ENCODE data around the gene LELP1.
"Not testable (repeated sequence)": the region's sequence is repeated elsewhere in the genome, so short reads cannot be mapped to it uniquely, and the experiment has no call there.

Gene LELP1

DNA sequence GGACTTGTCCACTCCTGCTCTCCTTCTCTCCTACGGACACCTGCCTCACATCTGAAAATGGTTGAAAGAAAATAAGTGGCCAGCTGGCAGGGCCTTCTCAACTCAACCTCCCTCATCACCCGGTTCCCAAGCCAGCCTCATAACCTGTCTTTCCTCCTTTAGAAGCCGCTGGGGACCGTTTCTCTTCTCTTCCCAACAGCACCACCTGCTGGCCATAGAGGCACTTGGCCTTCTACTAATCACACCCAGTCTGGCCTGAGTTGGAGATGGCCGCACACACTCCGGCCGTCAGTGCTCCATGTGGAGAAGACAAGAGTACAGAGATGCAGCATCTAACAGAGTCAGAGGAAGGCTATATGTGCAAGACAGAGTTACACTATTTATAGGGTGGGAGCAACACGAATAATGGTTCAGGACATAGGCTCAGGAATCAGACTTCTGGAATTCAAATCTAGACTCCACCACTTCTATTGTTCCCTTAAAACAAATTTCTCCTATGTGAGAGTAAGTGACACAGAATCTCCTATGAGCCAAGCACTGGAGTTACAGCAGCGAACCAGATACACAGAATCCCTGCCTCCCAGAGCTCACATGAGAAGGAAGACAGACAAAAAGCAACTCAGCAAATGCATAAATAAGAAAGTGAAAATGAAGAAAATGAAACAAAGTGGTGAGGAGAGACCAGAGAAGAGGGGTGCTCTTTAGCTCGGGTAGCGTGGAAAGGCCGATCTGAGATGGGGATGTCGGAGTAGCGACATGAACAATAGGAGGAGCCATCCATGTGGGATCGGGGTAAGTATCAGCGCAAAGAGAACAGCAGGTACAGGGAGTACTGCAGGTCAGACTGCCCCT, 20.0 kb downstream of the LELP1 start:
- in situ Hi-C loops (cut with MboI; ENCODE audit: low pct_unique_long_range_greater_than_20kb, low sequenced_read_pairs), result not testable (repeated sequence)

DNA sequence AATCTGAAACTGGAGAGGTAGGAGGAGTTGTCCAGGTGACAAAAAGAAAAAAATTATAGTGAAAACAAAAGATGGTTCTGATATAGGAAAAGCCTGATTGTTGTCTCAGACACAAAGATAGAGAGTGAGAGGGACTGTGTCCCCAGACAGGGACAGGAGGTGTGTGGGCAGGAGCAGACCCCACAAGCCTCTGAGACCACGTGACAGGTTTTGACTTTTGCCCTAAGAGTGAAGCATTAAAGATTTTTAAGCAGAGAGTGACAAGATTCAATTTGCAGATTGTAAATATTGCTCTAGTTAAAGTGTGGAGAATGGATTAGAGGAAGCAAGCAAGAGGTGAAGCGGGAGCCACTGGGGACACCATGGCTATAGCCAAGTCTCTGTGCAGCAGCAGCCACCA, 24.6 kb downstream of the LELP1 start:
- no peak for DNase-seq
- in situ Hi-C loops (cut with MboI; ENCODE audit: low pct_unique_long_range_greater_than_20kb, low sequenced_read_pairs), result no loop called here

More for the DNA sequence above, 20.0 kb downstream of the LELP1 start:
- peak; percentile 72 for DNase-seq

DNA sequence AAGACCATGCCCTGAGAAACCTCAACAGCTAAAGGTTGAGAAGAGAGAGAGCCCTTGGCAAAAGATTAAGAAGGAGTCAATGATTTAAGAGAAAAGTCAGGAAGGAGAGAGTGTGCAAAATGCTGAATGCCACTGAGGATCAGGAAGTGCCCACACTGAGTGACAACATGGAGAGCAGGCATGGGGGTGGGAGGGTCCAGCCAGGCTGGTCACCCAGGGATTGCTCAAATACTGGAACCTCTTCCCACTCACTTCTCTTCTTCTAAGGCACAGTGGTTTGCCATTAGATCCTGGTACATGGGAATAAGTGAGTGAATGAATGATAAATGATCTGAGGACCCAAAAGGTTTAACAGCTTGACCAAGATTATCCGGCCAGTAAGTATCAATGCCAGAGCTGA, 25.3 kb downstream of the LELP1 start:
- DNase-seq, result no peak
- in situ Hi-C loops (cut with MboI; ENCODE audit: low pct_unique_long_range_greater_than_20kb, low sequenced_read_pairs), result no loop called here

DNA sequence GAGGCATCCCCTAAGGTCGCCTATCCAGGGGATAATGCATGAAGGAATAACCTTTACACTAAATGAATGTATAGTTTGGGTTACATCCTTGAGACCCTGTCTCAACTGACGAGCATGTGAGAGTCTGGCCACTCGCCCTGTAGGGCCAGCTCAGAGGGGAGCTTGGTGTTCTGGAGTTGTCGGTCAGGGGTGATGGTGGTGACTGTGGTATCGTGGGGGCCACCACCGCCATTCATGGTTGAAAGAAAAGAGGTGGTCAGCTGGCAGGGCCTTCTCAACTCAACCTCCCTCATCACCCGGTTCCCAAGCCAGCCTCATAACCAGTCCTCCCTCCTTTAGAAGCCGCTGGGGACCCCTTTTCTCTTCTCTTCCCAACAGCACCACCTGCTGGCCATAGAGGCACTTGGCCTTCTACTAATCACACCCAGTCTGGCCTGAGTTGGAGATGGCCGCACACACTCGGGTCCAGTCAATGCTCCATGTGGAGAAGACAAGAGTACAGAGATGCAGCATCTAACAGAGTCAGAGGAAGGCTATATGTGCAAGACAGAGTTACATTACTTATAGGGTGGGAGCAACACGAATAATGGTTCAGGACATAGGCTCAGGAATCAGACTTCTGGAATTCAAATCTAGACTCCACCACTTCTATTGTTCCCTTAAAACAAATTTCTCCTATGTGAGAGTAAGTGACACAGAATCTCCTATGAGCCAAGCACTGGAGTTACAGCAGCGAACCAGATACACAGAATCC, 26.0 kb downstream of the LELP1 start:
- DNase-seq, result peak; percentile 32
- in situ Hi-C loops (cut with MboI; ENCODE audit: low pct_unique_long_range_greater_than_20kb, low sequenced_read_pairs), result not testable (repeated sequence)

DNA sequence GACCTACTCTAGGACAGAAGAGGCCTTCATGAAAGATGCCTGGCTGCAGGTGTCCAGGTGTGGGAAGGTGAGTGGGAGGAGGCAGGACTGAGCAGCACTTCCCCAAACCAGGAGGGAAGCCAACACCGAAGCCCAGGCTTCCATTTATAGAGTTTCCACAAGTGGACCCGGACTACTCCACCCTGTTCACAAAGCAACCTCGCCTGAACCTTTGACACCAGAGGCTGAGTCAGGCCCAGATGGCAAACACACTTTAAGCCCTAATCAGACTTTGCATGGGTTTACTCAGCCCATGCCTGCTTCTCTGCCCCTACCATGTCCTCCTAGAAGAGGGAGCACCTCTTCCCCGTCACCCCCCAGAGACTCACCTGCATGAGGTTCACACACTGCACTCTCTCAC, 28.1 kb downstream of the LELP1 start:
- DNase-seq, result no peak
- in situ Hi-C loops (cut with MboI; ENCODE audit: low pct_unique_long_range_greater_than_20kb, low sequenced_read_pairs), result no loop called here

DNA sequence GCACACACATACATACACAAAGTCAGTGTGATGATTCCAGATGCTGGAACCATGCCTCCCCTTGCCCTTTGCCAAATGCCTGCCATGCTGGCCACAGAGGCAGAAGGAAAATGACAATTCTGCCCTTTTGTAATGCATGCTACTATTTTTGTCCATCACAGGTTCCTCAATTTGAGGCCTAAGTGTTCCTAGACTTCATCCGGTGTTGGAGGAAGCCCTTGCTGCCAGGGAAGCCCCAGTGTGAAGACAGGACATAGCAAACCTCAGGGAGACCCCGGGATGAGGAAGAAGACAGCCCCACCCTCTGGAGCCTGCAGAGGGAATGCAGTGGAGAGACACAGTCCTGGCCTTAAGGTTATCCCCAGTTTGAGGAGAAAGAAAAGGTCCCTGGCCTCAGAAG, 28.6 kb downstream of the LELP1 start:
- in situ Hi-C loops (cut with MboI; ENCODE audit: low pct_unique_long_range_greater_than_20kb, low sequenced_read_pairs), result no loop called here
- no peak for DNase-seq

DNA sequence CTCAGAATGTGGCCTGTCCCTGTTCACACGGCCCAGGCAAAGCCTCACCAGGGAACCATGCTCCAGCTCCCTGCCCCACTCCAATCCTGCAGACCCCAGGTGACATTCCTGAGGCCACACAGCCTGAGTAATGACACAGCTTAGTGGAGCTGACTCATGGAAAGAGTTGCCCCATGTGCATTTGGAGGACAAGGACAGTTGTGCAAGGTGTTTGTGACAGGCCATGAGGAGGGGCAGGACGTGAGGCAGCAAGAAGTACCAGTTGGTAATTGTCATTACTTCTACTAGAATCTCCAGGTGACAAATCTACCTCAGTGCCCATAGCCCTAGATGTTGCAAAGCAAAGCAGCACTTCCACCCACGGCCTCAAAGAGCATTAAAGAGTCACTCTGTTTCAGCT, 29.3 kb downstream of the LELP1 start:
- no peak for DNase-seq
- in situ Hi-C loops (cut with MboI; ENCODE audit: low pct_unique_long_range_greater_than_20kb, low sequenced_read_pairs), result no loop called here

DNA sequence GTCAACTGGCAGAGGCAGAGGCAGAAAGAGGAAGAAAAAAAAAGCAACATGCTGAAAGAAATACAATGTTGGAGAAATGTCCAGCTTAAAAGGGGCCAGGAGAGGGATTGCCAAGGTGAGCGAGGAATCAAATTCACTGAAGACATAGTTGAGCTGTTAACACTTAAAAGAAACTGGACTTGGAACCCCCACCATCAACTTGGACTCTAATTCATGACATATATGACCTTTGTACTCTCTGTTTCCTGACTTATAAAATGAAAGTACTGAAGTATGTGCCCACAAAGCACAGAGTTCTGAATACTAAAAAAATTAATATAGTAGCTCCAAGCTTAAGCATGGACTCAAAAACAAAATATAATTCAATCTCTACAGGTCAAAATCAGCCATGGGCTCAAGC, 30.2 kb downstream of the LELP1 start:
- in situ Hi-C loops (cut with MboI; ENCODE audit: low pct_unique_long_range_greater_than_20kb, low sequenced_read_pairs), result no loop called here
- no peak for DNase-seq

DNA sequence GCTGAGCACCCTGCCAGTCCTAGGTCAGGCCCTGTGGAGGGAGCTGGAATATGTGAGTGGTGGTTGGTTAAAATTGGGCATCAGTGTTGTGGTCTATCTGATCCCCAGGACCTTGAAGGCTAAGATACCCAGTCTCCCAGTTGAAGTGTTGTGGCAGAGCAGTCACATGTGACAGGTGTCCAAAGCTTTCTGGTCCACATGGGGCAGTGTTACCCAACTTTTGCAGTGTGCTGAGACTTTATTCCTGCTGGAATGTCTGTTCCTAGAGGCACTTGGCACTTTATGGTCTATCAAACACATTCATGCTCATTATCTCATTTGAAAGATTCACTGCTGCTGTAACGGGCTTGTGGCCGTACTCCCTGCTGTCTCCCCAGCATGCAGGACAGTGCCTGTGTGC, 35.3 kb downstream of the LELP1 start:
- in situ Hi-C loops (cut with MboI; ENCODE audit: low pct_unique_long_range_greater_than_20kb, low sequenced_read_pairs), result no loop called here
- no peak for DNase-seq

DNA sequence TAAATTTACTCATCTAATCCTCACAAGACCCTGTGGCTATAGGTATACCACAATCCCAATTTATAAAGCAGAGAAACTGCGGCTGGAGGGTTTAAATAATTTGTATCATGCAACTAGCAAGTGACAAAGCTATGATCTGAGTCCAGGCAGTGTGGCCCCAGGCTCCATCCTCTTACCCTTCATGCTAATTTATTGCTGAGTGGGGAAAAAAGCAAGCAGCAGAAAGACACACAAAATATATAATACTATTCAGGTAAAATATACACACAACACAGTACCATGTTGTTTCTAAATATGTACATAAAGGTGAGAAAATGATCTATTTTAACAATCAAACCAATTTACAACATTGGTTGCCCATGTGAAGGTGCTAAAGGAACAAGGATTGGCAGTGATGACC, 38.9 kb downstream of the LELP1 start:
- in situ Hi-C loops (cut with MboI; ENCODE audit: low pct_unique_long_range_greater_than_20kb, low sequenced_read_pairs), result no loop called here
- no peak for DNase-seq

DNA sequence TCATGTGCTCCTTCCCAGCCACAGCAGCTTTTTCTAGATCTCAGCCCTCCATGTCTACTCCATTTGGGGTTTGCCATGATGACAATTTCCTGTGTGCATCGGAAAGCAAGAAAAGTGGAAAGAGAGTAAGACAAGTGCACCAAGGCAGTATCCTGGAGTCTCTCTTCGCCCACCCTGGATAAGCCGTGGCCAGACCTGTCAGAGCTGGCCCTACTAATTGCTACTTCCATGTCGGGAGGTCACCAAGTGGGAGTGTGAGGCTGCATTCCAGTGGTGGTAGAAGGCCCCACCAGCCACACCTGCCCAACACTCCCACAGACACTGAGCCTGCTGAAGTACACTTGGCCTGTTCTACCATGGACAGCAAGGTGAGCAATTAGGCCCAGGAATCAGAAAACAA, 42.2 kb downstream of the LELP1 start:
- no peak for DNase-seq
- in situ Hi-C loops (cut with MboI; ENCODE audit: low pct_unique_long_range_greater_than_20kb, low sequenced_read_pairs), result no loop called here

DNA sequence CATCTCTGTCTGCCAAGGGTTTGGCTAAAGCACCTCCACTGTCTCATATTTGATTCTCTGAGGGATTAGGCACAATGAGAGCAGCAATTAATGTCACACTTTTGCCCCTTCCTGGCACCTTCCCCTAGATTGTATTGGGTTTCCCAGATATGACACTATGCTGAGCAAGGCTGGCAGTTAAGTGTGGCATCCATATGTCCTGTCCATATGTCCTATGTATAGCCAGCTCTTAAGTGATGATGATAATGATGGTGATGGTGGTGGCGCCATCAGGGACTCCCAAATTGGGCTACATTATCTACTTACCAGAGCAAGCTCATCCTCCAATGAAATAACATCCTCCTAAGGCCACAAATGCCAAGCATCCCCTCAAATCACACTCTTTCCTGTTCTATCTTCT, 42.8 kb downstream of the LELP1 start:
- in situ Hi-C loops (cut with MboI; ENCODE audit: low pct_unique_long_range_greater_than_20kb, low sequenced_read_pairs), result no loop called here
- DNase-seq, result no peak

DNA sequence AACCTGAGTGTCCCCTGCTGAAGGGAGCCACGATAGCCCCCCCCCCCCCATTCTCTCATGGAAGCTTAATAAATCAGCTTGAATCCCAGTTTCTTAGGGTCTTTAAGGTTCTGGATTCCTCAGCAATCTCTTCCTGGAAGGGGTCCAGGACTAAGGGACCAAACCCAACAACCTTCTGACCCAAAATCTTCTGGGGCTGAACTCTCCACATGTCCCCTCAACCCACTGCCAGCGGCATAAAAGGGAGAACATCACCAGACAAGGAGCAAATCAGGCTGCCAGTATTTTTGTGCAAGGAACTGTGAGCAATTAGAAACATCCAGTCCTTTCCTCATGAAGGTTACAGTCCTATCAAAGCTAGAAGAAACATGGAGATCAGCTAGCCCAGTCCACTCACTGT, 43.6 kb downstream of the LELP1 start:
- no peak for DNase-seq
- in situ Hi-C loops (cut with MboI; ENCODE audit: low pct_unique_long_range_greater_than_20kb, low sequenced_read_pairs), result no loop called here

DNA sequence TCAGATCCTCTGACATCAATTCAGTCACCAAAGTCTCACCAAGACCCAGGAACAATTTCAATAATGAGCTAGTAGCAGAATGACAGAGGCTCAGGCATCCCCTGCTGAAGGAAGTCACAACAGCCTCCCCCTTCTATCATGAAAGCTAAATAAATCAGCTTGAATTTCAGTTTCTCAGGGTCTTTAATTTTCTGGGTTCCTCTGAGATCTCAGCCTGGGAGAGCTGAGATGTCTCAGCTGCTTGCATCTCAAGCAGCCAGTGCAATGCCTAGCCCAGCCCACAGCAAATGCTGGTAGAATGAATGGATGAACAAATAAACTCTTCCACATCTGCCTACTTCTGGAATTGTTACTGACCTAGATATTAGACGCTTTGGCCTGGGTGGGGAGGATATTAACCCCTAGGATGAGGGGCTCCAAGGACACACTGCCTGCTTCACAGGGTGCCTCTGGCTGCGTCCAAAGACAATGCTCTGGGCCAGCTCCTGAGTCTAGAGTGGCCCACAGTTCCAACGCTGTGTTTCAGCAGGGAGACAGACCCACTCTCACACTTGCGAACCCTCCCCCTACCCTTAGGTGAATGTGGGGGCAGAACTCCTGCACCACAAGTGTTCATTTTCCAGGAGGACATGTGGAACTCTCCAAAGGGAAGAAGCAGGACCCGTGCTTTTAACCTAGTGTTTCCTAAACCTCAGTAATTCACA, 45.1 kb downstream of the LELP1 start:
- in situ Hi-C loops (cut with MboI; ENCODE audit: low pct_unique_long_range_greater_than_20kb, low sequenced_read_pairs), result no loop called here
- no peak for DNase-seq

DNA sequence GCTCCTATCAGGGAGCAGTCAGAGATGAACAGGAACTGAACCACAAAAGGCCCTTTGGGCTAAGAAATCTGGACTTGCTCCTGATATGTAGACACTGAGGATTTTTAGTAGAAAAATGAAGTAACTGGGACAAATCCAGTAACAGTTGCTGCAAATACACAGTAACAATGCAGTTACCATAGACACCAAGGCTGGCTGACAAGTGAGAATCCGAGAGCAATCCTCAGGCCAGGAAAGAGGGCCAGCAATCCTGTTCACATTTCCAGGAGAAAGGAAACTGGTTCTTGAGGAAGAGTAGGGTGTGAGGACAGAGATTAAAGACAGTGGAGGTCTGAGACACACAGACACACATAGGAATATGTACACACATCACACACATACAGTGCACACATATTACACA, 46.9 kb downstream of the LELP1 start:
- no peak for DNase-seq
- in situ Hi-C loops (cut with MboI; ENCODE audit: low pct_unique_long_range_greater_than_20kb, low sequenced_read_pairs), result no loop called here

DNA sequence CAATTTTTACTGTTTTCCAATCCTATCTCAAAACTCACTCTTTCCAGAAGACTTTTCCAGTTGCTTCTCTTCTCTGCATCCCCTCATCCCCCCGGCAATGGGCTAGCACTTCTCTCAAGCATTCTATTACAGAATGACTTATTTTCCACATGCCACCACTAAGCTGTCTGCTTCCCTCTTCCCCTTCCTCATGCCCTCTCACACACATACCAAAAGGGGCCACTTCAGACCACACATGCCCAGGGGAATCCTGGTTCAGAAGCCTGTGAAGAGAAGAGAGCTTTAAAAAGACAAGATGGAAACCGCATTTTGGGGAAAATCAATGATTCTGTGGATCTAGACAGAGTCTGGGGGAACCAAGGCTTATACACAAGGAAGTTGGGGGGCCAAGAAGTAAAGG, 47.9 kb downstream of the LELP1 start:
- in situ Hi-C loops (cut with MboI; ENCODE audit: low pct_unique_long_range_greater_than_20kb, low sequenced_read_pairs), result no loop called here
- DNase-seq, result no peak

DNA sequence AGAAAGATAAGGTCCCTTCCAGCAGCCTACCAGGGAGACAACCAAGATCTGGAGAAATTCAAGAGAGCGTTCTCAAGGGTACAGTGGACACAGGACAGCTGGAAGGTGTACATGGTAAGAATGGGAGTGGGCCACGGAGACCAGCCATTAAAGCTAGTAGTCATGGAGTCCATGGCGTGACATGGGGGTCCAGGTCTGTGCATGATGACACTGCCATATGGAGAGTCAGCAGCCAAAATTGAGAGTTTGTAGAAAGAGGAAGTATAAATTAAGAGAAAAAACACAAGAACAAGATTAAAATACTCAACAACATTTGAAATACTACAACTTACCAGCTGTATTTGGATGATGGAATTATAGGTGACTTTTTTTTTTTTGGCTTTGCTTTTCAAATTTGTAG, 48.3 kb downstream of the LELP1 start:
- DNase-seq, result no peak
- in situ Hi-C loops (cut with MboI; ENCODE audit: low pct_unique_long_range_greater_than_20kb, low sequenced_read_pairs), result no loop called here

DNA sequence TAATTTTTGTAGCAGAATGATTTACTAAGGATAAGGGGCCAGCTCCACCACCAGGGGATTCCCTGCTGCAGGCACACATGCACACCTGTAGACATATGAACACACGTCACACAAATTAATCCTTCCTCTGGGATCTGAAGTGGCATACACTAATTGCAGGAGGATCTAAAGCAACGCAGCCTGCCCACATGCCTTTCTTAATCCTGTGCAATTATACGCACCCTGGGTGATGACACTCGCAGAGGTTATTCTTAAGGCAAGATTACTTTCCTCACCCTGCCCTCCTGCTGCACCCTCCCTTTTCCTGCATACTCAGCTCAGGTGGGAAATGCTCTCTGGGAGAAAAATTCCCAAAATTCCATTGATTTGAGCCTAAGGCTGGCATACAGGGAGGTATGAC, 48.8 kb downstream of the LELP1 start:
- DNase-seq, result no peak
- in situ Hi-C loops (cut with MboI; ENCODE audit: low pct_unique_long_range_greater_than_20kb, low sequenced_read_pairs), result no loop called here

DNA sequence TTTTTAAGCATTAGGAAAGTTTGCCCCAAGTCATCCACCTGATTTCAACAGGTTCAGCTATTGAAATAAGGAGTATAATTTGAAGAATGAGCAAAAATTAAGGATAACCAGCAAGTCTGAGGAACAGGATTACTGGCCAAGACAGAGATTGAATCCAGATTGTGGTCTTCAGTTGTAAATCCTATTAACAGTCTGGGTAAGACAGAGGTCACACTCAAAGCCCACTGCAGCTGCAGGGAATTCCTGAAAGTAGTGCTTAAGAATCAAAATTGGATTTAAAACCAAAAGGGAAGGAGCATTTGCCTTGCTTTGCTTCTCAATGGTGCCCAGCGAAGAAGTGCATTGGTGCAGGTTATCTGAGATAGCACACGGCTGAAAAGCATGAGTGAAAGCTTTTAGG, 49.8 kb downstream of the LELP1 start:
- no peak for DNase-seq
- in situ Hi-C loops (cut with MboI; ENCODE audit: low pct_unique_long_range_greater_than_20kb, low sequenced_read_pairs), result no loop called here

DNA sequence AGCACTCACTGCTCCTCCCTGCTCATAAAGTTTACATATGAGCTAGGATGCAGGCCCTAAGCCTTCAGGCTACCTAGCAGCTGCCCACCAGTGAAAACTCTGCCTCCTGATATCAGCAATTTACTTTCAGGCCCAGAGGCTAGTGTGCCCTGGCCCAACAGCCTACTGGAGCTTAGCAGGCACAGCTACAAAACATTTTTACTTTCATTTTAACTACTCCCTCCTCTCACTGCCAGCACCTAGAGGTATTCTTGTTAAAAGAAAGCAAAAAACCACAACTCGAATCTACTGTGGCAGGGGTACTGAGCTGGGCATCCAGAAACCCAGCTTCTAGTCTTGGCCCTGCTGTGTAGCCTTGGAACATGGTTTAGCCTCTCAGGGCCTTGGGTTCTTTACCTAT, 50.5 kb downstream of the LELP1 start:
- DNase-seq, result no peak
- in situ Hi-C loops (cut with MboI; ENCODE audit: low pct_unique_long_range_greater_than_20kb, low sequenced_read_pairs), result no loop called here
